Endometrial microvascular endothelial cells (primary cell): ENCODE data around the gene PTPRA. TPM values are rescaled to one million over a fixed set of nuclear protein-coding genes. Genes with fewer than 3 reads are reported as not detected.

Experiments used
- in situ Hi-C: cut with HindIII; loops from 2 replicates; pipeline ENCODE4 v1.10.0; 2017; ENCODE audit warnings: low sequenced_read_pairs, low pct_unique_long_range_greater_than_20kb; ENCODE audit errors: inconsistent ontology term
- total RNA-seq: library from RNA; depleted of rRNA; stranded (reverse); fragments of >200 nt; gene quantifications from one replicate; pipeline ENCODE4 v1.2.3, GENCODE V29; 2015; ENCODE audit errors: inconsistent ontology term

The PTPRA gene
- total RNA-seq, 1 donor from 2014 or later: 53.5 TPM

GRCh38 chr20:2847802-2848201, 25.5 kb upstream of the PTPRA start:
- in situ Hi-C loops: no loop called here

DNA sequence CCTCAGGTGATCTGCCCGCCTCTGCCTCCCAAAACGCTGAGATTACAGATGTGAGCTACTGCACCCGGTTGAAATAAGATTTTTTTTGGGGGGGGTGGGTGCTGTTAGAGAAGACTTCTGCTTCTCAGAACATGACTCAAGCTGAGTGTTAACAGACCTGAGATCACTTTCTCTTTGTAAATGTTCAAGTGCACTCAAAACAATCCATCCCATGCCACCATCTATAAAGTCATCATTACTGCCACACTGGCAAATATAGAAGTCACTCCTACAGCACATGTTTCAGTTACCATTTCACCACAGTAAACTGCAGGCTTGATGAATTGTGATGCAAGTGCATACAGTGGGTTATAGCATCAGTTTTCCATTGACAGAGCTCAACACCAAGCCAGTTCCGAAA, 23.8 kb upstream of the PTPRA start:
- in situ Hi-C loops: no loop called here

- in situ Hi-C loops: no loop called here
Measured at GRCh38 chr20:2851086-2851485, 22.2 kb upstream of the PTPRA start.

GRCh38 chr20:2858591-2858990, 14.7 kb upstream of the PTPRA start:
- in situ Hi-C loops: no loop called here

- in situ Hi-C loops: no loop called here
Measured at GRCh38 chr20:2859330-2860121, 13.8 kb upstream of the PTPRA start.

DNA sequence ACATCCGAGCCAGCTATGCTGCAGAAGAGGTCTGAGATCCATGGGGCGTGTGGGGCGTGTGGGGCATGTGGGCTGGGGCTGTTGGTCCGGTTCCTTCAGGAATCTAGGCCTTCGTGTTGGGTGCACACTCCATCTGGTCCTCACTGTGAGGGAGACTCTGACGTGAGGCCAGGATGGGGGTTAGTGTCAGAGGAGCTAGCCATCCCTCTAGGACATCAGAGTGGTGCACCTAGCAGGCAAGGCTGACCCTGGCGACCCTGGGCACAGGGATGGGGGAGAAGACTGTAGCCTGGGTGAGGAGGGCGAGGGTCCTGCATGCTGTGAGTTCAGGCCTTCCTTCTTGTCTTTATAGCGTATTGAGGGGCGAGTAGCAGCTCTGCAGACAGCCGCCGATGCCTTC, 8.7 kb upstream of the PTPRA start:
- in situ Hi-C loops: no loop called here

GRCh38 chr20:2865101-2865500, 8.2 kb upstream of the PTPRA start:
- in situ Hi-C loops: no loop called here

DNA sequence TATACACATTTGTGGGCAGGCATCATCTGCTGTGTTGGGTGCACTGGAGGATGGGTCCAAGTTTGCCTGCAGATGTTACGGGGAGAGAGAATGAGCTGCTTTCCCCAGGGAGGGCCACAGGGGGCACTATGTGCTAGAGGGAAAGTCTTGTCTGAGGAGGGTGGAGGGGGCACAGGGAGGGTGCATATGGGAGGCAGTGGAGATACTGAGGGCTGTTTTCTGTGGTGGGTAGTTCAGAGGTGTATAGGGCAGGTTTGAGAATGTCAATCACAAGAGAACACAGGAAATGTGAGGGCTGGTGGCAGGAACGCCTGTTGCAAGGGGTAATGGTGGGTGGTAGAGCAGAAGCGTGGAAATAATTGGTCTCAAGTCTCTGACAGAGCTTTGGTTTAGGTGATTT, 7.7 kb upstream of the PTPRA start:
- in situ Hi-C loops: no loop called here

DNA sequence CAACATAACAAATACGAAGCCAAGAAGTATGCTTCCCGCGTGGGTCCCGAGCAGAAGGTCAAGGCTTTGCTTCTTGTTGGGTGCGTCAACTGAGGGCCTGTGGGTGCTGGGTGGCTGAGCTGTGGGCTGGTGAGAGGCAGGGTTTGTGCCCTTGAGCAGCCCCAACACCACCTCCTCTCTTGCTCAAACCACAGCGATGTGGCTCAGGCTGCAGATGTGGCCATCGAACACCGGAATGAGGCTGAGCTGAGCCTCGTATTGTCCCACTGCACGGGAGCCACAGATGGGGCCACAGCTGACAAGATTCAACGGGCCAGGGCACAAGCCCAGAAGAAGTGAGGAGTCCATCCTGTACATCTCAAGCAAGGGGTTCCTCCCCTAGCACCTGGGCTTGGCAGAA, 7.0 kb upstream of the PTPRA start:
- in situ Hi-C loops: no loop called here

- in situ Hi-C loops: no loop called here
Measured at GRCh38 chr20:2867081-2867864, 6.0 kb upstream of the PTPRA start.

GRCh38 chr20:2869381-2869780, 3.9 kb upstream of the PTPRA start:
- in situ Hi-C loops: no loop called here

GRCh38 chr20:2871111-2871465, 2.2 kb upstream of the PTPRA start:
- in situ Hi-C loops: no loop called here

DNA sequence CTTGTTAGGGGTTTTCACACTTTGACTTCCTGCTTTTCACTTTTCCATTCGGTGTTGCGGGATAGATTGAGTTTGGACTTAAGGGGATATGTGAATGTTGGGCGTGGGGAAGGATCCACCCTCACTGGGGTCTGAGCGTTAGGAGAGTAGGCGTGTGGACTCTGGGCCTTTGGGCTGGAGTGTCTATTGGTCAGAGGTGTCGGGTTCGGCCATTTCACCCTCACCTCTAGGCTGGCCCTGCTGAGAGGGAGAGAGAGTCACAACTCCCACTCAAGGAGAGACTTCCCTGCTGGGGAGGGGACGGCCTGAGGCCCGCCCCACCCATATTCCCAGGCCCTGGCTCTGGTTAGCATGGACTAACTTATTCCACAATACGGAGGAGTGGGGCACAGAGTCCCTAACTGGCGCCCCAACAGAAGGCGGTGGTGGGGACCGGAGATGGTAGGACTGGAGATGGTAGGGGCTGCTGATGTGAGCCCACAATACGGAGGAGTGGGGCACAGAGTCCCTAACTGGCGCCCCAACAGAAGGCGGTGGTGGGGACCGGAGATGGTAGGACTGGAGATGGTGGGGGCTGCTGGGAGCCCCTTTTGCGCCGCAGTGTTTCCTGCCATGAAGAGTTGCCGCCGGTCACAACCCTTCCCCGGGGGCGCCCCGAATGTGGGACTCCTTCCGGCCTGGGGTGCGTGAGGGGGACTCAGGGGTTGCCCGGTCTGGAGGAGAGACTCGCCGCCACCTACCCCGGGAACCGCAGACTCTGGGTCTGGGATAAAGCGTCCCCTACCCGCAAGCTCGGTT, 1.4 kb upstream of the PTPRA start:
- in situ Hi-C loops: no loop called here

GRCh38 chr20:2872459-2873009, 747 bp upstream of the PTPRA start:
- in situ Hi-C loops: no loop called here

GRCh38 chr20:2873747-2874041, 413 bp downstream of the PTPRA start:
- in situ Hi-C loops: no loop called here

DNA sequence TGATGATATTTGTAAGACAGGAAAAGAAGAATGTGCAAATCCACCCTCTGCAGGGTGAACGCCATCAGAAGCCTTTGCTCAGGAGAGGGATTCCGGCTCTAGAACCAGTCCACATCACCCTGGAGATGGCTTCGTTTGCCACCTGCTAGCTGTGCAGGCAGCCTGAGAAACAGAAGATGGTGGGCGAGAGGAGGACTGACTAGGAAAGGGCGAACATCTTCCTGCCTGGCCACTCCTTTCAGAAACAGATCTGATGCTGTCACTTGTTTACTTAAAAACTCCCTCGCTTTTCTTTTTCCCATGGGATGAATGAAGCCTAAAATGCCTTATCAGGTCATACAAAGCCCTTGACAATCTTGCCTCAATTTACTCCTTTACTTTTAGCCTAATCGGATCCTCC, 1.2 kb downstream of the PTPRA start:
- in situ Hi-C loops: no loop called here

GRCh38 chr20:2875690-2876203, 2.5 kb downstream of the PTPRA start:
- in situ Hi-C loops: no loop called here

DNA sequence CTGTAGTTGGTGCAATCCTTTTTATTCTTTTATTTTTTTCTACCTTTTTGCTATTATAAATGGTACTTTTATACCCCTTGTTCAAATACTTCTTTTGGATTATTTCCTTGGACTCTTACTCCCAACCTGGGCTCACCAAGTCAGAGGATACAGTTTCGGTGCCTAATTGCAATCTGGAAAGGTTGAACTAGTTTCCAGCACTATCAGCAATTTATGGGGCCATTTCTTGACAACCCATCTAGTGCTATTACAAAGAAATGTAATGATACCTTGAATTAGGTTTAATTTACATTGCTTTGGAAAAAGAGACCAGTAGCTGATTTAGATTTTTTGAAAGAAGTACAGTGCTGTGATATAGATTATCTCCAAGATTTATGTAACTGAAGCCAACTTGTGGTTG, 5.2 kb downstream of the PTPRA start:
- in situ Hi-C loops: no loop called here

DNA sequence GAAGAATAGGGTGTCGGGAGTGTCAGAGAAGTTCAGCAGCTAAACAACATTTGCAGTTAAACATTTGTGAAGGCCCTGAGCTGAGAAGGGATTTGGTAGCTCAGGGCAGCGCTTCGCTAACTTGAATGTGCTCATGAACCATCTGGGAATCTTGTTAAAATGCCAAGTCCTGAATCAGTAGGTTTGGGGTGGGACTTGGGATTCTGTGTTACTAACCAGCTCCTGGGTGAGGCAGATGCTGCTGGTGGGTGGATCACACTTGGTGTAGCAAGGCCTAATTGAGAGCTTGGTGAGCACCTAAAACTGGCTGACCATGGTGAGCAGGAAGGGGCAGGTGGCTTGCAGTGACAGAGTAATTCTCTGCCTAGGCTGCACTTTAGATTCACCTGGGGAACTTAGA, 5.9 kb downstream of the PTPRA start:
- in situ Hi-C loops: no loop called here
